HG03460 (cell line): ENCODE results near the gene EDN2.

Experiments
- ATAC-seq: cut with Tn5 transposase; IDR thresholded peaks from one replicate; pipeline ENCODE4 v1.9.1; 2021; ENCODE audit not compliant: unreplicated experiment

Gene EDN2

GRCh38 chr1:41499591-41499990 lies 15.1 kb upstream of the EDN2 start:
- no peak for ATAC-seq

GRCh38 chr1:41498804-41499203 lies 14.3 kb upstream of the EDN2 start:
- no peak for ATAC-seq

DNA sequence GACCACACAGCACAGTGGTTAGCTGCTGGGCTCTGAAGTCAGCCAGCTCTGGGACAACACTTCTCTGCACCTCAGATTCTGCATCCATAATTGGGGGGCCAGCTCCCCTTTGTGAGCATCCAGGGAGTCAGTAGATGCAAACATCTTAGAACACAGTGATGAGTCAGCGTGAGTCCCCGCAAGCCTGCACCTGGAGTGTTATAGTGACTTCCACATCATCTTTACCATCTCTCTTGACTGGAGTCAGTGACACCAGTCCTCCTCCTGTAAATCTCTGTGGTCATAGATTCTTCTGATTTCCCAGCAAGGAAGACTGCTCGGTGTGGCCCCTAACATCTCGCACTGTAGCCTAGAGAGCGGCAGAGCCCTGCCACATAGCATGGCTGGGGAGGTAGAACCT lies 13.9 kb upstream of the EDN2 start:
- no peak for ATAC-seq

- no peak for ATAC-seq
Observed at GRCh38 chr1:41497461-41498030, 13.1 kb upstream of the EDN2 start.

DNA sequence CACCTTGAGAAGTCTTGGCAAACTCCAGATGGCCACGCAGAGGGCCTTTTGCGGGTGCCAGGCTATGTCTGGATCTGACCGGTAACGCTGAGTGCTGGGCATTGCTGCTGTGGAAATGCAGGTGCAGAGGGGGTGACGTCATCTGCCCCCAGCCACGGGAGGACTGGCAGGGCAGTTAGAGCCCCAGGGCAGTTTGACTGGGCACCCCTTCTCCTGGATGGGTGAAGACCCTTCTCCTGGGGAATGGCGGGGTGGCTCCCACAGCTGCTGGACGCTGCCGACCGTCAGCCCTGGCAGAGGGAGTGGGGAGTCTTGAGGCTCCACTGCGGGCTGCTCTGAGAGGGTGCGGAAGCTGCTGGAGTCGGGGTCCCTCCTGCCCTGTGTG lies 12.6 kb upstream of the EDN2 start:
- ATAC-seq: no peak

DNA sequence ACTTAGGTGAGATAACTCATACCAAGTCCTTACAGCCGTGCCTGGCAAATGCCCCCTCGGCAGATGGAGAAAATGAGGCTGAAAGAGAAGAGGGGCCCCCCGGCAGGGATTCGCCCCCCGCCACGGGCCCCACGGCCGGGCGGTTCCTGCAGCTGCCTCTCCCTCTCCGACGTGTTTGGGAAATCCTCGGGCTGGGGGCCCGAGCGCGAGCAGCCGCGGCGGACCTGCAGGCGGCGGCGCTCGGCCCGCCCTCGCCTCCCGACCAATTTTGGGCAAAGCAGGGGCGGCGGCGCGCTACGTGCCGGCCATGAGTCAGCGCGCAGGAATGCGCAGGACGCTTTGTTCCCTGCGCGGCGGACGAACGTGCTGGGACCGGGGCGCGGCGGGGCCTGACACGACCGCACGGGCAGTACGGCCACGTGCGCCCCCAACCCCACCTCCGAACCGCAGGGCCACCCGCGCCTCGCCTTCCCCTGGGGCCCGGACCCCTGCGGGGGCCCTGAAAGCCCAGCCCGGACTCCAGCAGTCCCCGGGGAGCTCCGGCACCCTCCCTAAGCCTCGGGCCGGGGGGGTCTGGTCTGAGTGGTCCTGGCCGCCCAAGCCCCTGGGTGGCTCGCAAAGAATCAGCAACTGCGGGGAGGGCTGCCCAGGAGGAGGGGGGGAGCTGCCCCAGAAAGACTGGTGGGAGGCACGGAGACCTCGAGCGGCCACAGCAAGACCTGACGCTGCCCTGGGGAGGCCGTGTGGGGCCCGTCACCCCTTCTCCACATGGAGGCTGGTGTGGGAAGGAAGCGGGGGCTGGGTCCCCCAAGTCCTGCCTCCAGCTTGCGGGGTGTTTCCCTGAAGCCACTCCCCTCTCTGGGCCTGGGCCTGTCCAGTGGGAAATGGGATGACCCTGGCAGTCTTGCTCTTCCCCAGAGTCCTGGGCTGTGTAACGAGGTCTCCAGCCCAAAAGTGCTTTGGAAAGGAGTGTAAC lies 11.9 kb upstream of the EDN2 start:
- no peak for ATAC-seq

DNA sequence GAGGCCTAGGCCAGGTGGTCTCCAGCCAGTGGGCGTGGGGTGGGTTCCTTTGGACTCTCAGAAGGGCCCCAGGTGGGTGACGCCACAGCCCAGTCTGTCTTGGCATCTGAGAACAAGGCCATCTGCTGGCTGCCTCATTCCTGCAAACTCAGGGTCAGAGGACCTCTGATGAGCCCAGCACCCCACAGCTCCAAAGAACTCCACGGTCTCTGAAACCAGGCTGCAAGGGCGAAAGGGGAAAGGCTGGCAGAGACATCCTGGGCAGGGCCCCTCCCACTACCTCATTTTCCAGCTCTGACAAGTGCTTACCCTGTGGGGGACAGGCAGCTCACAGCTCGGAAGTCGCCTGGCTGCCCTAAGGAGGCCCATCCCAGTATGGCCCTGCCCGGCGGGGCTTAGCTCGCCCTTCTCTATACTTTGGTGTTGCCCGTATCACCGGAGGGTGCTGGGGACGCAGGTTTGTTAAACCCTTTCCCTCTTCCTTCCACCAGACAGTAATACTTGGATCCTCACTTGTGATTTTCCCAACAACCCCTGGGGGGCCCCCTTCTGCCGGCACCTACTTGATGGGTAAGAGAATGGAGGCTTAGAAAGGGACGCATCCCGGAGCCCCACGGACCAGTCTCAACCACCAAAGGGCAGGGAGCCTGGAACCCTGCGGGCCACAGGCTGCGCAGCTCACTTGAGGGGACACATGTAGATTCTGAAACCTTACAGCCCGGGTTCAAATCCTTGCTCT lies 10.9 kb upstream of the EDN2 start:
- ATAC-seq: no peak

- ATAC-seq: no peak
Observed at GRCh38 chr1:41494351-41495209, 10.1 kb upstream of the EDN2 start.

DNA sequence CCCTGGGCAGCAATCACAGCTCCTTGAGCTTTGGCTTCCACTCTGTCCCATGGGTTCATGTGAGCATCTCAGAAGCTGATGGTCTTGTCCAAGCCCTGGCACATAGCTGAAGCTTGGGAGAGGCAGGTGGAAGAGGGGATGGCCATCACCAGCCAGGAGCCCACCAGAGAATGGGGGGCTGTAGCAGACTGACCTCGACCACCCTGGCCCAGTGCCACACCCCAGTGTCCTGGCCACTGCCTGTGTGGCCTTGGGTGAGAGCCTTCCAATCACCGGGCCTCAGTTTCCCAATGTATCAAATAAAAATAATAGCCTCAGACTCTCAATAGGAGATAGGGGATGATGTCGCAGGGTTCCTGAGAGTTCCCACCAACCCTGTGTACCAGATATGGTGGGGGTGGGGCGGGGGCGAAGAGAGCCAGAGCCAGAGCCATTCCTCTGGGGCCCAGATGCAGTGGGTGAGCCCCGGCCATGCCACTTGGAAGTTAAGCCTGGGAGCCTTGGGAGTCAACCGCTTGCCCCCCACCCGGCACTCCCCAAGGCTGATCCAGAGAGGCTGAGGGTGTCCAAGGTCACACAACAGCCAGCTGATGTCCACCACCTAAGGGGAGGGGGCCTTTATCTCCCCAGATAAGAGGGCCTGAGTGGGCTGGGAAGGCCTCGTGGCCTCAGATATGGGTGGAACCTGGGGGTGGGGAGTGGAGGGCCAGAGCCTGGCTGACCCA lies 9.3 kb upstream of the EDN2 start:
- no peak for ATAC-seq

- ATAC-seq: no peak
Observed at GRCh38 chr1:41493117-41493536, 8.6 kb upstream of the EDN2 start.

- no peak for ATAC-seq
Observed at GRCh38 chr1:41492341-41492848, 7.9 kb upstream of the EDN2 start.

DNA sequence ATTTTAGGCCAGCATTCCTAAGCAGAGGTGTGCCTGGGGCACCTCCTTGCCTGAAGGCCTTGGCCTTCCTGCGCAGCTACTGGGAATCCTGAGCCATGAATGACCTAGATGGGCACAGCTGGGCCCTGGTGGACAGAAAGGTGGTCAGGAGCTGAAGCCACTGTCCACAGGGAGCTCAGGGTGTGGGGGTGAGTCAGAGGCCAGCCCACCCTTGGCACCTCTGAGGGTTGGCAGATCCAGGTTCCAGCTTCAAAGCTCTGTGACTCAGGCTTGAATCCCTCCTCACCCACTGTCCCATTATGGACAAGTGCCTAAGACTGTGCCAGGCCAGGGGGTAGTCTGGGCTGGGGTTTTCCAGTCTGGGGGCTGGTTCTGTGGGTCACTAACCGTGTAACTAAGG lies 6.4 kb upstream of the EDN2 start:
- no peak for ATAC-seq

GRCh38 chr1:41489561-41489960 lies 5.1 kb upstream of the EDN2 start:
- no peak for ATAC-seq

DNA sequence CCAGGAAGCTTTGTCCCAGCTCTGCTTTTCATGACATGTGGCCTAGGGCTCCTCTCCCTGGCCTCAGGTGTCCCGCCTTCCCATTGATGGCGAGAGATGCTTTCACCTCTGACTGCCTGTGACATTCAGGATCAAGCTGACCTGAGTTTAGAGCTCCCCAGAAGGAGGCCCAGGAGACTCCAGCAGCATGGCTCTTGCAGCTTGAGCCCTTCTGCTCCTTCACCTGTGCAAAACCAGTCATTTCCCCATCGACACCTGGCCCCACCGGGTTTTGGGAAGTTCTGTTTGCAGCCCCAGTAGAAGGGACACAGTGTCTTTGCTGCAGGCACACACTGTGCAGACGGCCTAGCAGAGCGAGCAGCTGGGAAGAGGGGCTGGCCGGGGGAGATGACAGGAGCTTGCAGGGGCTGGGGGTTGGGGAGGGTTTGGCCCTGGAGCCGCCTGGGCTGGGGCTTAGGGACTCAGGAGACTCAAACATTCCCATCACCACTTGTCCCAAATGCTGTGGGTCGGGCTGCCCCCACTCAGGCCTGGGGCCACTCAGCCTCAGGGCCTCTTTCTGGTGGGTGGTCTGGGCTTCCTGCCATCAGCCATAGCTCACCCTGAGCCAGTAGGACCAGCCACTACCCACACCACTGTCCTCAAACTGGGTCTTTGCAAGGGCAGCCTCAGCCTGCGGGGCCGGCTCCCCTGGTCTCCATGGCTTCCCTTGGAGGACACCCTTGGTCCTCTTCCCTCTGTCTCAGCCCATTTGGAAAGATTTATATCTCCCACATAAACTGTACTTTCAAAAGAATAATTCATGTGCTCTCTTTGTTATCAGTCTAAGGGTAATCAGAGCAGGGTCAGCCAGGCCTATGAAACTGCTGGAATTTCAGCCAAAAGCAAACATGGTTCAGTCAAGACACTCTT lies 3.8 kb upstream of the EDN2 start:
- no peak for ATAC-seq

GRCh38 chr1:41487126-41488039 lies 2.9 kb upstream of the EDN2 start:
- ATAC-seq: no peak

DNA sequence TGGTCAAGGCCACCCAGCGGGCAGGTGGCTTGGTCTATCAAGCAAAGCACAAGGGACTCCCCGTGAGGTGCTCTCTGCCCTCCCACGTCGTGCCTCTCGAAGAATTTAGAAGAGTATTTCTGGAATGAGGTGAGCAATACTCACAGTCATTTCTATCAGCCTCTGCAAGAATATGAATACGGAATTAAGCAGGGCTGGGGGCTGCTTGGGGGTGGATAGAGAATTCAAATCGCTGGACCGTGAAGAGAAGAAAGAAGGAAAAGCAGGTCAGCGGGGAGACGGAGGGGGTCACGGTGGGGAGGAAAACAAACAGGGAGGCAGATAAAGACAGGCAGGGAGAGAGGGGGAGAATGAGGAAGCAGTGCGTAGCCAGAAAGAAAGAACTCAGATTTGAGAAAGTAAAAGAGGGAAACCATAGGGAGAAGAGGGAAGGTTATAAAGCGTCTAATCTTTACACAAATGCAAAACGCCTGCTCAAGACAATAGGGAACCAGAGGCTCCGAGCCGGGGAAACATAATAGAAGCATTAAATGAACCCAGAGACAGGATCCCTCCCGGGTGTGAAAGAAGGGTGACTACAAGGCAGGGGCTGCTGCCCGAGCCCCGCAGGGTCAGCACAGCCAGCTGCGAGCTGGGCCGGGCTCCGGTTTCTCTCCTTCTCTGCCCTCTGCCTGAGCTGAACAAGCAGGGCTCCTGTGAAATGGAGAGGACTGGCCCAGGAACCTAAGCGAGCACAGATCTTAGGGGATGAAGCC lies 2.1 kb upstream of the EDN2 start:
- ATAC-seq: no peak

GRCh38 chr1:41486053-41486370 lies 1.5 kb upstream of the EDN2 start:
- ATAC-seq: no peak
